Neural crest cell (in vitro differentiated cells): Measurements from ENCODE around the gene WNK1. TPM values are rescaled to one million over a fixed set of nuclear protein-coding genes. Genes with fewer than 3 reads are reported as not detected.

Experiments used
- DNase-seq: peaks from one replicate; pipeline ENCODE4 v3.0.0; 2021; ENCODE audit warnings: low read depth, mixed read lengths, low spot score
- H3K27ac Mint-ChIP-seq: one replicate; pipeline ENCODE4 v1.8.0; 2021; ENCODE audit warnings: mild to moderate bottlenecking, mixed read lengths; ENCODE audit not compliant: unreplicated experiment
- H3K27me3 Mint-ChIP-seq: 2 replicates; pipeline ENCODE4 v1.8.0; 2021; ENCODE audit warnings: low read depth, mild to moderate bottlenecking, mixed read lengths
- H3K36me3 Mint-ChIP-seq: 2 replicates; pipeline ENCODE4 v1.8.0; 2021; ENCODE audit warnings: low read depth, mild to moderate bottlenecking, mixed read lengths
- H3K4me1 Mint-ChIP-seq: 2 replicates; pipeline ENCODE4 v1.8.0; 2021; ENCODE audit warnings: mixed read lengths
- H3K4me3 Mint-ChIP-seq: one replicate; pipeline ENCODE4 v1.8.0; 2021; ENCODE audit warnings: mild to moderate bottlenecking, mixed read lengths
- H3K9me3 Mint-ChIP-seq: 2 replicates; pipeline ENCODE4 v1.8.0; 2021; ENCODE audit warnings: mixed read lengths
- CTCF ChIP-seq: fragments of 200-600 bp; sonication (generic); conservative IDR thresholded peaks from 2 replicates; pipeline ENCODE4 v1.5.0; 2021; ENCODE audit warnings: antibody characterized with exemption, mild to moderate bottlenecking
- total RNA-seq: library from RNA; stranded (reverse); gene quantifications from 2 replicates; pipeline ENCODE4 v1.2.1, GENCODE V29; 2021

Gene WNK1
- total RNA-seq, 1 donor from 2014 or later, result 155 TPM

DNA sequence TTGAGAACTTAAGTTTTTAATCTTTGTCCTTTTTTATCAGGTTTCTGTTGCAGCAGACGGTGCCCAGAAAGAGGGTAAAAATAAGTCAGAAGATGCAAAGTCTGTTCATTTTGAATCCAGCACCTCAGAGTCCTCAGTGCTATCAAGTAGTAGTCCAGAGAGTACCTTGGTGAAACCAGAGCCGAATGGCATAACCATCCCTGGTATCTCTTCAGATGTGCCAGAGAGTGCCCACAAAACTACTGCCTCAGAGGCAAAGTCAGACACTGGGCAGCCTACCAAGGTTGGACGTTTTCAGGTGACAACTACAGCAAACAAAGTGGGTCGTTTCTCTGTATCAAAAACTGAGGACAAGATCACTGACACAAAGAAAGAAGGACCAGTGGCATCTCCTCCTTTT lies 143.7 kb downstream of the WNK1 start:
- H3K27ac Mint-ChIP-seq, result no peak overlapping the region
- no peak for TF ChIP-seq CTCF
- H3K36me3 Mint-ChIP-seq, result peaks cover 7% of the 10 kb centered on the region
- H3K9me3 Mint-ChIP-seq, result no peaks in the 10 kb centered on the region
- DNase-seq, result no peak
- H3K4me1 Mint-ChIP-seq, result no peaks in the 10 kb centered on the region
- no peak overlapping the region for H3K4me3 Mint-ChIP-seq
- H3K27me3 Mint-ChIP-seq, result no peaks in the 10 kb centered on the region

- no peak for DNase-seq
- no peaks in the 10 kb centered on the region for H3K27me3 Mint-ChIP-seq
- no peak overlapping the region for H3K27ac Mint-ChIP-seq
- no peaks in the 10 kb centered on the region for H3K9me3 Mint-ChIP-seq
- H3K4me3 Mint-ChIP-seq, result no peak overlapping the region
- no peak for TF ChIP-seq CTCF
- H3K4me1 Mint-ChIP-seq, result no peaks in the 10 kb centered on the region
- H3K36me3 Mint-ChIP-seq, result peaks cover 13% of the 10 kb centered on the region
Observed at GRCh38 chr12:897386-897785, 145.0 kb downstream of the WNK1 start.

DNA sequence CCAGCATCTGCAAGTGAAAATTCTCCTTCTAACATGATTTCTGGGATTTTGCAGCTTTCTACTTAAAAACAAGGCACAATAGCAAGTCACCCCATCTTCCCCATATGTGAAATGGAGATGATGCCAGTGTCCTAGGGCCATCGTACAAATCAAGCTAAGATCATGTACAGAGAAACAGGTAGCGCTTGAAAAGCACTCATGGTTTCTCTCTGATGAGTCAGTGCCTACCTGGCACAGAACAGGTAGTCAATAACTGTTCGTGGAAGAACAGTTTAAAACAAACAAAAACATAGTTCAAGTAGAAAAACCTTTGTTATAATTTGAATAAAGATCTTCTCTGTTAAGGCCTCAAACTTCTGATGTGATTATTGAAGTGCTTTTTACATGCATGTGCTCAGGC lies 150.2 kb downstream of the WNK1 start:
- Mint-ChIP-seq H3K36me3 (peaks cover 13% of the 10 kb centered on the region), H3K27ac (no peak overlapping the region), H3K27me3 (no peaks in the 10 kb centered on the region), H3K9me3 (no peaks in the 10 kb centered on the region), H3K4me1 (peaks cover 7% of the 10 kb centered on the region), H3K4me3 (no peak overlapping the region)
- no peak for TF ChIP-seq CTCF
- no peak for DNase-seq

DNA sequence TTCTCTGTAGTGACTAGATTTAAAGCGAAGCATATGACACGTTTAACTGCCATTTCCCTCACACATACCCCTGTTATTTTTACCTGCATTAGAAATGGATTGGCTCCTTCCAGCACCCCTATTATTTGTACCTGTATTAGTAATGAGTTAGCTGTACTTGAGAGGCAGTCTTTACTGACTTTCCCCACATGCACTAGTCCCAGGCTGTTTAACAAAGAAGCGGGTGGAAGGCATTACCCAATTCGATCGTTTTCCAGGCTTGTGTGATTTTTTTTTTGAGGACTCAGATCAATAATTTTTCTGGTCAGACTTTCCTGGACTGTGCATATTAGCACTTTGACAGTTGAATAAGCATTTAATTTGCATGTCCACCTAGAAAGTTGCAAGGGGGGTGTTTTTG lies 150.7 kb downstream of the WNK1 start:
- no peak overlapping the region for H3K4me3 Mint-ChIP-seq

DNA sequence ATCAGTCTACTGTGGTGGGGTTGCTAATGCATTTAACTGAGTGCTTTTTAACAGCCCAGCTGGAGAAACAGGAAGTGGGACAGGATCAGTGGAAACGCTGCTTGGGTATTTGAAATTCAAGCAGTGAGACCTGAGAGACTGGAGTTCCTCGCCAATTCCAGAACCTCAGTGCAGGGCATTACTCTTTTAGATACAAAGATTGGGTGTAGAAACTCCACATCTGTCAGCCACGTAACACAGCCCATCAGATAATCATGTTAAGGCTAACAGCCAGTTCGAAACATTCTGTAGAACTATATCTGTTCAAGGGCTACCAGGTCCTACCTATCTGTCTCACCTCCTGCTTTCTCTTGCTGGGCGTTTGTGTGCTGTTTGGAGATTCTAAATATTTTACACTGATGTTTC lies 151.6 kb downstream of the WNK1 start:
- H3K4me1 Mint-ChIP-seq, result peaks cover 7% of the 10 kb centered on the region
- no peak for TF ChIP-seq CTCF
- H3K27ac Mint-ChIP-seq, result no peak overlapping the region
- H3K4me3 Mint-ChIP-seq, result no peak overlapping the region
- DNase-seq, result no peak
- no peaks in the 10 kb centered on the region for H3K27me3 Mint-ChIP-seq
- peaks cover 19% of the 10 kb centered on the region for H3K36me3 Mint-ChIP-seq
- H3K9me3 Mint-ChIP-seq, result no peaks in the 10 kb centered on the region

More for the DNA sequence above, 150.7 kb downstream of the WNK1 start:
- DNase-seq, result no peak
- H3K4me1 Mint-ChIP-seq, result peaks cover 7% of the 10 kb centered on the region
- no peaks in the 10 kb centered on the region for H3K9me3 Mint-ChIP-seq
- no peak for TF ChIP-seq CTCF
- peak overlapping the region; percentile 32 for H3K27ac Mint-ChIP-seq
- H3K27me3 Mint-ChIP-seq, result no peaks in the 10 kb centered on the region
- peaks cover 17% of the 10 kb centered on the region for H3K36me3 Mint-ChIP-seq
